ENCODE measurements around the gene FOXP3.

FOXP3 gene

DNA sequence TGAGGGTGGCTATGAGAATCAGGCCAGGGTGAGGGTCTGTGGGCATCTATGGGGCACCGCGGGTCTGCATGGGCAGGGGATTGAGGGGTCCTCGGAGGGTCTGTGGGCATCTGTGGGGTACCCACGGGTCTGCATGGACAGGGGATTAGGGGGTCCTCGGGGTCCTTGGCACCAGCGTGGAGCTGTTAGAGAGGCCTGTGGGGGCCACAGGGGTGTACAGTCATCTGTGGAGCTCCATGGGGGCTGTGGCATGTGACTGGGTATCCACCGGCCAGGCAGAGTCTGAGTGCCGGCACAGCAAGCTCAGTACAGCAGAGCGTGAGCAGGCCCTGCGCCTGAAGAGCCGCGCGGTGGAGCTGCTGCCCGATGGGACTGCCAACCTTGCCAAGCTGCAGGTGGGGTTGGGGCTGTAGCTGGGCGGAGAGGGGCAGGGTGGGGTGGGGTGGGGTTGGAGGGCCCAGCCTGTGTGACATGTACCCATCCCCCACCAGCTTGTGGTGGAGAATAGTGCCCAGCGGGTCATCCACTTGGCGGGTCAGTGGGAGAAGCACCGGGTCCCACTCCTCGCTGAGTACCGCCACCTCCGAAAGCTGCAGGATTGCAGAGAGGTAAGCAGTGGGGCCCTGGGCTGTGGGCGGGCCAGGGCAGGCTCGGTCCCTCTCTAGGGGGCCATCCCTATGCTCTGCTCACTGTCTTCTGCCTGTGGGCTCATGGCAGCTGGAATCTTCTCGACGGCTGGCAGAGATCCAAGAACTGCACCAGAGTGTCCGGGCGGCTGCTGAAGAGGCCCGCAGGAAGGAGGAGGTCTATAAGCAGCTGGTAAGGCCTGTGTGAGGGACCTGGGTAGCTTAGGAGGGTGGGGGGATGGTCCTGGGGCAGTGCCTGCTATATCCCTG is 16.3 kb downstream of the FOXP3 start:
- no peak for DNase-seq

DNA sequence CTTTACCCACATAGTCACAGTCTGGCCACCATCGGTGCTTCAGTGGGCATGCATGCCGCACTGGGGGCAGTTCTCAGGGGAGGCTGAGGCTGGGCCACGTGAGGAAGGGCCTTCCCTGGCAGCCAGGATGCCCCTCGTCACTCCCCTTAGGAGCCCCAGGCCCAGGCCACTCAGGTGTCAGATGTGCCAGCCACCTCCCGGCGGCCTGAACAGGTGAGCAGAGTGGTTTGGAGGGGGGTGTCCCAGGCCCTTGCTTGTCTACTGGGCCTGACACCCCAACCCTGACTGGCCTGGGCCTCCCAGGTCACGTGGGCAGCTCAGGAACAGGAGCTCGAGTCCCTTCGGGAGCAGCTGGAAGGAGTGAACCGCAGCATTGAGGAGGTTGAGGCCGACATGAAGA is 17.2 kb downstream of the FOXP3 start:
- DNase-seq: no peak

DNA sequence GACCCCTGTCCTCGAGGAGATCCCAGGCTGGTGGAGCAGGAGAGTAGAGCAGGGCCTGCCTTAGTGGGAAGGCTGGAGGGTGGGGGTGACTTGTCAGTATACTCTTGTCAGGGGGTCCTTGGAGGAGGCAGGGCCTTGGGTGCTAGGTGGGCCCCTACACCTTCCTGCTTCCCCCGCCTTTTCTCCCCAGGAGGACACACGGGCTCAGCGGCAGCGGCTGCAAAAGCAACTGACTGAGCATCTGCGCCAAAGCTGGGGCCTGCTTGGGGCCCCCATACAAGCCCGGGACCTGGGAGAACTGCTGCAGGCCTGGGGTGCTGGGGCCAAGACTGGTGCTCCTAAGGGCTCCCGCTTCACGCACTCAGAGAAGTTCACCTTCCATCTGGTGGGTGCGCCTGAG is 18.0 kb downstream of the FOXP3 start:
- DNase-seq: no peak

- DNase-seq: no peak
Observed at GRCh38 chrX:49244207-49244606, 20.3 kb downstream of the FOXP3 start.

GRCh38 chrX:49243166-49243565 is 21.3 kb downstream of the FOXP3 start:
- no peak for DNase-seq

GRCh38 chrX:49242545-49243066 is 21.9 kb downstream of the FOXP3 start:
- no peak for DNase-seq

GRCh38 chrX:49238735-49239134 is 25.8 kb downstream of the FOXP3 start:
- DNase-seq: no peak

DNA sequence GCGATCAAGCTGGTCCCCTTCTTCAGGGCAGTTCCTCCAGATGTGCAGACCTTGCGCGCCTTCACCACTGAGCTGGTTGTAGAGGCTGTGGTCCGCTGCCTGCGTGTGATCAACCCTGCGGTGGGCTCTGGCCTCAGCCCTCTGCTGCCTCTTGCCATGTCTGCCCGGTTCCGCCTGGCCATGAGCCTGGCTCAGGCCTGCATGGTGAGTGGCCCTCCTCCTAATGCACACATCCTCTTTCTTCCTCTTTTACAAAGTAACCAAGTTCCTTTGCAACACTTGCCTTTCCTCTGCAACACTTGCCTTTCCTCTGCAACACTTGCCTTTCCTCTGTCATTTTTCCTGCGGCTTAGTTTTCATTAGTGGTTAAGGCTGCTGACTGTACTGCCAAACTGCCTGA is 27.4 kb downstream of the FOXP3 start:
- no peak for DNase-seq

DNA sequence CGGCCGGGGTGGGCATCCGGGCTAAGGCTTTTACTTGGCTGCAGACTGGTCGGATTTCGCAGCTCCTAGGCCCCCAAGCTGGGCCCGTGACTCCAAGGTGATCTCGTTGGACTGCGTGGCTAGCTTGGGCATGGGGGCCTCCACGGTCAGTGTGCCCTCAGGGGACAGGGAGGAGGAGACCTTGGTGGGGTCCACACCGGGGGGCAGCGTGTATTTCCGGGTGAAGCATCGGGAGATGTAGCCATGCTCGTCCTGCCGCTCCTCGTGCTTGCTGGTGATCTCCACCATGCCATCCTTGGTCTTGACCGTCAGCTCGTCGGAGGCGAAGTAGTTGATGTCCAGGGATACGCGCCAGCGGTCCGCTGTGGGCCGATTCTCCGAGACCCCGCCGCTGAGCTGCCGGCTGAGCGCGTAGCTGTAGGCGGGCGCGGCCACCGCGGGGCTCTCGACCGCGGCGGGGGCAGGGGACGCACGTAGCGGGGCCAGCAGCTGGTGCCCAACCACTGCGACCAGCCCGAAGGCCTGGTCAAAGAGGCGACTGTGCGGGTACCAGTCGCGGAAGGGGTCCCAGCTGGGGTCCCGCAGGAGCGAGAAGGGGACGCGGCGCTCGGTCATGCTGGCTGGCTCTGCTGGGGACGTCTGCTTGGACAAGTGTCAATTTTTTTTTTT is 30.5 kb downstream of the FOXP3 start:
- no peak for DNase-seq

GRCh38 chrX:49233176-49233575 is 31.3 kb downstream of the FOXP3 start, which contains the start of gene CACNA1F:
Gene CACNA1F, minus strand, starts transcription at chrX:49233340. Its CDS starts 31 bp downstream, at chrX:49233309.
- no peak for DNase-seq

GRCh38 chrX:49232525-49232924 is 32.0 kb downstream of the FOXP3 start:
- DNase-seq: no peak

- DNase-seq: no peak
Observed at GRCh38 chrX:49231333-49232000, 33.0 kb downstream of the FOXP3 start.

- no peak for DNase-seq
Observed at GRCh38 chrX:49230500-49231232, 33.8 kb downstream of the FOXP3 start.

- no peak for DNase-seq
Observed at GRCh38 chrX:49228185-49228584, 36.3 kb downstream of the FOXP3 start.

DNA sequence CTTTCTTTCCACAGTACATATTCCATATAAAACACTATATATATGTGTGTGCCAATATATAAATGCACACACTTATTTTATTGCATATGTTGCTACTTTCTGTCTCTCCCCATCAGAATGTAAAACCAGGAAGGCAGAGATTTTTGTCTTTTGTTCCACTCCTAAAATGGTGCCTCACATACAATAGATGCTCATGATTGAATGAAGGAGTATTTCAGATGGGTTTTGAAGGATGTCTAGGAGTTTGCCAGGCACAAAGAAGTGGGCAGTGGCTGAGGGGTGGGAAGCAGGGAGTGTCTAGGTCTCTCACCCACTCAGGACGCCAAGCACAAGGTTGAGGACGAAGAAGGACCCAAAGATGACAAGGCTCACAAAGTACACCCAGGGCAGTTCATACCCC is 36.8 kb downstream of the FOXP3 start:
- no peak for DNase-seq

DNA sequence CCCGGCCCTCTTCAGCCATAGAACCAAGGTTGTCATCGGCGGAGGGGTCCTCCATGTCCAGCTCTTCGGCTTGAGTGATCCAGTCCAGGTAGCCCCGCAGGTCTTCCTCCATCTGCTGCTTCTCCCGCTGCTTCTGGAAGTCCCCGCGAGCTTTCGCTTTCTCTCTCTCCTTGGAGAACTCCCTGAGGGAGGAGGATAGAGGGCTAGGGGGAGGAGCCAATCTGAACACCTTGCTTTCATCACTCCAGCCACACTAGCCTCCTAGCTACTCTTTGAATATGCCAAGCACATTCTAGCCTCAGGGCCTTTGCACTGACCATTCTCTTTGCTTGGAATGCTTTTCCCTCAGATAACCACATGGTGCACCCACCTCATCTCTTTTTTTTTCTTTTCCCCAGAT is 37.6 kb downstream of the FOXP3 start:
- DNase-seq: no peak

DNA sequence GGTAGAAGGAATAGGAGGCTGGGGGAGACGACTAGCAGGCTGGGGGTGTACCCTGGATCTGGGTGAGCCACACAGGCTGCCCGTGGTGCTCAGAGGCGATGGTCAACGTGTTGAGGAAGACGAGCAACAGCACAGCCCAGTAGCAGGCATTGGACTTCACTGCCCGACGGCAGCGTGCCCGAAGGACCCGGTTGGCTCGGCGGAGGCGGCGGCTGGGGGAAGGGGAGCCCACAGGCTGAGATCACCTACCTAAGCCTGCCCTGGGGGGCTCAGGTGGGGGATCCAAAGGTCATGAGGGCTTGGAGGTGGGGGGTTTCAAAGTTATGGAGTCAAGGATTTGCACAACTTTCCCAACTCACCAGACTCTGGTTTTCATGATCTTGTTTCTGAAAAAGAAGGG is 38.7 kb downstream of the FOXP3 start:
- DNase-seq: no peak

GRCh38 chrX:49221868-49222267 is 42.6 kb downstream of the FOXP3 start:
- no peak for DNase-seq

DNA sequence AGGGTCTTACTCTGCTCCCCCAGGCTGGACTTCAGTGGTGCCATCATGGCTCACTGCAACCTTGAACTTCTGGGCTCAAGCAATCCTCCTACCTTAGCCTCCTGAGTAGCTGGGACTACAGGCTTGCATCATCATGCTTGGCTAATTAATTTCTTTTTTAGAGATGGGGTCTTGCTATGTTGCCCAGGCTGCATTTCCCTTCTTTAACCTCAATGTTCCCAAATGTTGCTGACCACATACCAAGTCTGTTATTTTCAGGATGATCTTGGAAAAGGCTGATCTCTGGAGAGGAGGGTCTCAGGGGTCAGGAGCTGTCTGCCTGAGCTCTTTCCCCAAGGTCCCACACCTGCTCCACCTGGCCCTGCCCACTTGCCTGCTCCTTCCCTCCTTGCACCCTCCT is 44.4 kb downstream of the FOXP3 start:
- no peak for DNase-seq

GRCh38 chrX:49214996-49215526 is 49.4 kb downstream of the FOXP3 start:
- DNase-seq: no peak

DNA sequence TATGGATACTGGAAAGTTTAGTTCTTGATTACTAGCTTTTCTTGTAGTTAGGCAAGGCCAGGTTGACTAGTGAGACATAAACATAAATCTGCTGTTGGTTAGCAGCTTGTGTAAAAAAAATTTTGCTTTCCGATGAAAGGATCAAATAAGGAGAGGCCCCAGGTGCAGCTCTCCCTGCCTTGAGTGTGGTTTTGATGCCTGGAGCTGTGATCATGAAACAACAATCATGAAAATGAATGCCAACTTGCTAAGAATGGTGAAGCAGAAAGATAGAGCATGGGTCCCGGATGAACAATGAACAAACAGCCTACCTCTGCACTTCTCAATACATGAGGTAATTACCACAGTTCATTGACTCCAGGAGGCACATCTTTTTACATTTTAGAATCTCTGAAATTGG is 50.1 kb downstream of the FOXP3 start:
- no peak for DNase-seq

- no peak for DNase-seq
Observed at GRCh38 chrX:49212861-49213260, 51.6 kb downstream of the FOXP3 start.

- no peak for DNase-seq
Observed at GRCh38 chrX:49212209-49212608, 52.3 kb downstream of the FOXP3 start.
